ENCODE results near the gene SLC25A30.
"Not testable (repeated sequence)": the region's sequence is repeated elsewhere in the genome, so short reads cannot be mapped to it uniquely, and the experiment has no call there.

The SLC25A30 gene

GRCh38 chr13:45364876-45365557 lies 53.2 kb downstream of the SLC25A30 start:
- no peak for DNase-seq

- no peak for DNase-seq
Observed at GRCh38 chr13:45362939-45363338, 55.2 kb downstream of the SLC25A30 start.

GRCh38 chr13:45361596-45362206 lies 56.5 kb downstream of the SLC25A30 start:
- DNase-seq, result no peak

GRCh38 chr13:45356966-45357672 lies 61.1 kb downstream of the SLC25A30 start:
- DNase-seq, result no peak

GRCh38 chr13:45353895-45354294 lies 64.3 kb downstream of the SLC25A30 start:
- DNase-seq, result no peak

- no peak for DNase-seq
Observed at GRCh38 chr13:45352031-45352430, 66.1 kb downstream of the SLC25A30 start.

GRCh38 chr13:45350152-45350551 lies 68.0 kb downstream of the SLC25A30 start:
- no peak for DNase-seq

GRCh38 chr13:45349438-45349837 lies 68.7 kb downstream of the SLC25A30 start:
- no peak for DNase-seq

- DNase-seq, result not testable (repeated sequence)
Observed at GRCh38 chr13:45344064-45344463, 74.1 kb downstream of the SLC25A30 start.

Data from activated naive CD4-positive, alpha-beta T cell treated with anti-CD3 and anti-CD28 coated beads, Interleukin-2, amount 50 U/mL, for 16 hours (primary cell).